NOMO-1 treated with DMSO at 0.1 percent for 48 hours (cell line): ENCODE results near the gene FRMPD3.
"Not testable (repeated sequence)": the region's sequence is repeated elsewhere in the genome, so short reads cannot be mapped to it uniquely, and the experiment has no call there.

ENCODE experiments used
- DNase-seq: peaks from one replicate; lab custom pipeline; 2025; ENCODE audit not compliant: unreplicated experiment; lab: John Stamatoyannopoulos, UW

The FRMPD3 gene

DNA sequence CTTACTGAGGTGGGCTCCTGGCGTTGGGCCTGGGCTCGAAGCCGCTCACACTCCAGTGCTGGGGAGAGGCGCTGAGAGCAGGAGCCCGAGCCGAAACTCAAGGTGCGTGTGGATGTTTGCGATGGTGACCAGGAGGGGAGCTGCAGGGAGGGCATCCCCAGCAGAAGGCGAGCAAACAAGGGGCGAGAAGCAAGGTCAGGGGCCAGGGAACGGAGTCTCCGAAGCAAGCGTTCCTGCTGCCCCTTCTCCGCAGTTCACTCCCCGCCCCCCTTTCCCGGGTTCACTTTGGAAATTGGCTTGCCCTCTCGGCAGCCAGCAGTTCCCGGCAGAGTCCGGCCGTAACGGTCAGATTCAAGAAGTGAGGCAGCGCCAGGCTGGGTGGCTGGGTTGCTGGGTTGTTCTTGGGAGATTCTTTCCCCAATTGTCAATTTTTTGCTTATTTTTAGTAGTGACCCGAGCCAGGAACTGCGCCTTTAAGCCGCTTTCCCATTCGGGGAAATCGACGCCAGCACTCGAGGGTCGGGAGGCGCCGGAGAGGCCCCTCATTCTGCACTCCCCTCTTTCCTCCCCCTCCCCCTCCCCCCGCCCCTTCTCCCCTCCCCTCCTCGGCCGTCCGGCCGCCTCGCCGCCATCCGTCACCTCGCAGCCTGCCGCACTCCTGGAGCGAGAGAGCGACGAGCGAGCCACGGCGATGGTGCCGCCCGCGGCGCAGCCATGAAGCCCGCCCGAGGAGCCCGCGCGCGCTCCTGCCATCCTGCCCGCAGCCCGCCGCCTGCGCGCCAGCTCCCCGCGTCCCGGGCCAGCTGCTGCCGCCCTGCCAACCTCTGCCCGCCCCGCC lies at the start of gene FRMPD3:
Gene FRMPD3 (plus strand): TSS at position 655 of the 838 bp plus-strand sequence. CDS start 76,937 bp downstream, outside the sequence.
- no peak for DNase-seq

DNA sequence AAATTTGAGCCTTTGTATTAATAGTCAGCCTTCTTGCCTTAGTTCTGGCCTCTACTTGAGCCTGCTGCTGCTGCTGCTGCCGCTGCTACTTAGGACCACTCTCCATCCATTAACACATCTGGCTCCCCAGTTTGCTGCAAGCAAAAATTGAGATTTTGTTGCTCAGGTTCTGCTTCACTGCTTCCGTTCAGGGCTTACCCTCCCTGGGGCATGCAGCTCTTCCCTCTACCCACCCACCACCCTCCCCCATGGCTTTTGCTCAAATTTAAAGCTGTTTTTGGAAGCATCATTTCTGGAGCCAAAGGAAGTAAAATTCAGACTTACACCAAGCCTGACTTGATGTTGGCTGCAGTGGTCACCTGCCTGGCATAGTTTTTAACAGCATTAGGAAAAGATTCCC lies 28.9 kb upstream of the FRMPD3 start:
- no peak for DNase-seq

DNA sequence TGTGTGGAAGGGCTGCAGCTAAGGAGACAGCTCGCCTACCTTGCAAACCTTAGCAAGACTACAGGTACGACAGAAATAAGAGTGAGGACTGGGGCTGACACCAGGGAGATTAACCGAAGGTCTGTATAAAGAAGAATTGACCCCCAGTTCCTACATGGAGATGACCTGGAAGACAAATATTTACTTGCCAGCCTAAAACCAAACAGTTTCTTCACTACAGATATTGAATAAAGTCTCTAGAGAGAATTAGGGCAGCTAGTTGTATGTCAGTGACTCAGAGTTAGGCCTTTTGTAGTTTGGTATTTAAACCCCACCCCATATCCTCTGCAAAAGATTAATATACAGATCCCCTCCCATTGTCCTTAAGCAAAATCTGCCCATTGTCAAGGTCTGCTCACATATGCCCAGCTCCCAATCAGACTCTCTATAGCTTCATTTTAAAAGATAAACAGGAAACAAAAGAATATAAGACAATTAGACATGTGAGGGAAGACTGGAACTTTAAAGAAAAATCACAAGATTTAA lies 28.1 kb upstream of the FRMPD3 start:
- no peak for DNase-seq

DNA sequence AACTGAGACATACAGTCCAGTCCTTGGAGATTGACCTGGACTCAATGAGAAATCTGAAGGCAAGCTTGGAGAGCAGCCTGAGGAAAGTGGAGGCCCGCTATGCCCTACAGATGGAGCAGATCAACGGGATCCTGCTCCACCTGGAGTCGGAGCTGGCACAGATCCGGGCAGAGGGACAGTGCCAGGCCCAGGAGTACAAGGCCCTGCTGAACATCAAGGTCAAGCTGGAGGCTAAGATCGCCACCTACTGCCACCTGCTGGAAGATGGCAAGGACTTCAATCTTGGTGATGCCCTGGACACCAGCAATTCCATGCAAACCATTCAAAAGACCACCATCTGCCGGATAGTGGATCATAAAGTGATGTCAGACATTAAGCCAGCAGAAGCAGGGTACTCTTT lies 20.4 kb upstream of the FRMPD3 start:
- DNase-seq = no peak

DNA sequence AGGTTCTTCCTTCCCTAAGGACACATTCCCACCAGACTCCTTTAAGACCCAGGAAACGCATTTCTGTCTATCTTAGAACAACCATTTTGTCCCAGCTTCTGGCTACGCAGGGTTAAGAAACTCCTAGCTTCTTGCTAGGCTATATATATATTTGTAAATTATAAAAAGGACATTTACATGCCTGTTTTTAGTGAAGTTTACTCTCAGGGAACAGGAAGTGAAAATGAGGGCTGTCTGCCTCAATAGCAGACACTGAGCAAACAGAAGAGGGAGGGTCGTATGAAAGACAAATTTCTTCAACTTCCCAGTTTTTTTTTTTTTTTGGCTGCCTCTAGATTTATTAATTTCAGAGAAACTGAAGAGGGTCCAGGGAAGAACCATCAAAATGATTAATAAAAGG lies 9.3 kb upstream of the FRMPD3 start:
- peak; percentile 15 for DNase-seq

DNA sequence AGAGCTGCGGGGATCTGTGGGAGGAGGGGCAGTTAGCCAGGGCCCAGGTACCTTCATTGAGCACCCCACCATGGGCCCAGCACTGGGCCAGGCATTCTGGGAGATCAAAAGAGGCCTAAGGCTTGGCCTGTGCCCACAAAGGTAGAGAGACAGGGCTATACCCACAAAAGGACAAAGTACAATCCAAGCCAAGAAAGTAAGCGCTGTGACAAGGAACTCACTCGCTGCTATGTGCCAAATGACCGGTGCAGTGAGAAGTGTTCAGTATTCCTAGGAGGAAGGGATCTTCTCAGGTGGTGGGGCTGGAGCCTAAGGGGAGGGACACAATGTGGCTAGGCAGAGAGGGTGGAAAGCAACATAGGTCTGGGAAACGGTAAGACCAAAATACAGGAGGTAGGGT lies 8.8 kb upstream of the FRMPD3 start:
- no peak for DNase-seq

DNA sequence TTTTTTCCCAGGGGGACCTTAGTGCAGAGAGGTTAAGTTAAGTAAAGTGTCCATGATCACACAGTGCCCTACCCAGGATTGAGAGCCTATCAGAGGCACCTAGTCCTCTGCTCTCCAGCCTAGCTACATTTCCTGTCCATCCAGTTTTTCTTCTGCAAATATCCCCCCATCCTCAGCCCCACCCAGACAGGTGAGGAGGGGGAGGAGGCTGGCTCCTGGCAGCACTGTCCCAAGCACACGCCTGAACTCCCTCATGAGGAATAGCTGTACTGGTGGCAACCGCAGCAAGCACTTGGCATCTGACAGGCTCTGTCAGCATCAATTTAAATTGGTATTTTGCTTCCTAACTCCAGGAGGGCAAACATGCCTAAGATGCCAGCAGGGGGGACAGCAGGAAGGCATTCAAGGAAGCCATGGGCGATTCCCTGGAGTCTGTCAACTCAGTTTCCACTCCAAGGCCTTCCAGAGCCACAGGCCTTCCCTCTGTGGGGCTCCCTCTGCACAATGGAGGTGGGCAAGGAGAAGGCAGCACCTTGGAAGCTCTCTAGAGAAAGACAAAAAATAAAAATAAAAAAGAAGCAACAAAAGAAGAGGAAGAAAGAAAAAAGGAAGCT lies 6.4 kb upstream of the FRMPD3 start:
- no peak for DNase-seq

DNA sequence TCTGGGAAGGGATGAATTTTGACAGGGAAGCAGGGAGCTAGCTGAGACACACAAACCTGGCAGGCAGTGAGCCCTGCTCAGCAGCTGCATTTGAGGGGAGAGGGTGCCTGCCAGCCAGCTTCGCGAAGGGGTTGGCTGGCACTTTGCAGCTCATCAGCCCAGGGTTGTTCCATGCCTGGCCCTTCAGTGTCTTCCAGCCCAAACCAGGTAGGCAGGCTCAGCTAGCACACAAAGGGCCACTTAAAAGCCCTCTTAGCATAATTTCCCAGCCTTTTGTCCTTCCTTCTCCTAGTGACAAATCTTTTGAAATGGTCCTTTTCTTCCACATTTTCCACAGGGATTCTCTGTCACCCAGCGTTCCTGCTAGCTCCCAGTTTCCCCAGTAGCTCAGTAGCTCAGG lies 4.3 kb upstream of the FRMPD3 start:
- DNase-seq = no peak

DNA sequence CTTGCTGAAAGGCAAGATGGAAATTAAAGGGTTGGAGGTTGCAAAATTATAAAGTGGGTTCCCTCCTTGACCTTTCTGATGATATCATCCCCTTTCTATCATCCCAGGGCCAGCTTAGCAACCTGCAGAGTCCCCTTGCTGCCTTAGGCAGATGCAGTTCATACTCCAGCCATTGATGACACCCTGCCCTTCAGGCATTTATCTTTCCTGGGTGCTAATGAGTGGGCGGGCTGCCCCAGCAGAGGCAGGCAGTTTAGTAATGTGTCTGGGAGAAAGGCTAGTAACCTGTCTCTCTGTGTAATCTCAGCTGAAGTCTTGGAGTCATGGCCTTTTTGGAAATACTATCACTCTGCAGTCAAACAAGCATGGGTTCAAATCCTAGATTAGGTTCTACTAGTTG lies 3.8 kb upstream of the FRMPD3 start:
- no peak for DNase-seq

DNA sequence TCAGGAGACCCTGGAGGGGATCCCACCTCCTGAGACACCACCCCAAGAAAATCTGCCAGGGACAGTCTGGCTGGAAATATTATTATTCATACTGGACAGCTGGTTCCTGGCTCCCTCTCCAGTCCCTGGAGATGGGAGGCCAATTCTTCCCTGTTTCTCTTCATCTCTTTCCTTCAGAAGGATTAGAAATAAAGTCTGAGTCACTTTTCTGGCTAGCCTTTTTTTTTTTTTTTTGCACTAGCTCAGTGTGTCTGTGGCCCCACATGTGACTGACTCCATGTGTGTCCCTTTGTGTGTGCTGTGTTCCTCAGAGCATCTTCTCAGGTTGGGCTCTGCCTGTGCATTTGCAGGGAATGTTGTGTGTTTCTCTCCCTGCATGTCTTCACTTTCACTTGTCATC lies 1.8 kb upstream of the FRMPD3 start:
- DNase-seq = no peak

DNA sequence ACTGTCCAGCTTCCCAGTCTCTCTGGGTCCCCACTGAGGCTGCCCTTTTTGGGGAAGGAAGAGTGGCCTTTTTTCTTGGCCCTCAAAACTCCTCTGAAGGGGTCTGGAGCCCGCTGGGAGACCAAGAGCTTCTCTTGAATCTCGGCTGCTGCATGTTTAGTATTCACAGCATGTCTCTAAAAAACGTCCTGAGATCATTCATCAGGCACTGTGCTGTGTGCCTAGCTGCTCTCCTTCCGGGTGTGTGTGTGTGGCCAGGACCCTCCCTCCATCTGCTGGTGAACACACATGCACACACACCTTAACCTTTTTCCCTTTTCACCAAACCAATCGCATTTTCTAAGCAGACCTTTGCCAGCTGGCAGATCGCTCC lies 841 bp upstream of the FRMPD3 start:
- no peak for DNase-seq

DNA sequence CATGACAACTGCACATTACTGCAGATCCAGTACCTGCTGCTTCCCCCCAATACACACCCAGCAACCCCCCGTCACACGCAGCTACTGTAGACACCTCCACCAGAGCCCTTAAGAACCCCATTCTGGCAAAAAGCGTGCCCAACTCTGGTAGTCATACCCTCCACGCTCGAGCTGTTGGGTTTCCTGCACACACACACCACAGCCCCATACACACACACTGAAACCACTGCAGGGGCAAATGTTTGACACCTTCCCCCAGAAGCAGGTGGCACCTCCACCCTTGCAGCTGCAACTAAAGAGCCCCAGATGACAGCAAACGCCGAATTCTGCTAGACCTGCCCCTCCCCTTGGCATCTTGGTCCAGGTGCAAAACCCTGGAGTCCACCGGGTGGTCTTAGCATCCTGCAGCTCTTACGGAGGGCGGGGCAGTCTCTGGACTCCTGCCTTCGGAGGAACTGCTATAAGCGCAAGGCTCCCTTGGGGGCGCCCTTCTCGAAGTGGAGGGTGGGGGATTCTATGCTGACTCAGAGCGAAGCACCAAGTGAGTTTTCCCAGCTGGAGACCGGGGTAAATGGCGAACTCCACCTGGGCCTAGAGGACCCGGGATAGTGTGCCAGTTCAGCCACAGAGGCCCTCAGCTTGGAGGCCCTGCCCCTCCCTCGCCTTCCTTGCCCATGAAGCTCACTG lies 1.5 kb downstream of the FRMPD3 start:
- DNase-seq = no peak

DNA sequence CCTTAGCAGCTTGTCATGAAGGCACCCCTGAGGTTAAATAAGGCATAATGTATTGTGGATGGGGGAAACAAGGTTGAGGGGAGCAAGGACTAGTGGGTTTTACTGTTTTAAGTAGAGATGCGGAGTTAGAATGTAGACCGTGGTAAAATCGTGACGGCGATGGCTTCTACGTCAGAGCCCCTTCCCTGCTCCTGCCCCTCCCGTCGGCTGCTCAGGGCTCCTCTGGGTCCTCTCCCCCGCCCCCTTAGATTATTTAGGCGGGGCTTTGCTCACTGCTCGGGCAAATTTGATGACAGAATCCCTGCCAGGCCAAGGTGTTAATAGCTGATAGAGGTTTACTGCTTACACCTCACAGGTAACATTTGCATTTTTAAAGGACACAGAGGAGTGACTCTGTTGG lies 2.3 kb downstream of the FRMPD3 start:
- no peak for DNase-seq

DNA sequence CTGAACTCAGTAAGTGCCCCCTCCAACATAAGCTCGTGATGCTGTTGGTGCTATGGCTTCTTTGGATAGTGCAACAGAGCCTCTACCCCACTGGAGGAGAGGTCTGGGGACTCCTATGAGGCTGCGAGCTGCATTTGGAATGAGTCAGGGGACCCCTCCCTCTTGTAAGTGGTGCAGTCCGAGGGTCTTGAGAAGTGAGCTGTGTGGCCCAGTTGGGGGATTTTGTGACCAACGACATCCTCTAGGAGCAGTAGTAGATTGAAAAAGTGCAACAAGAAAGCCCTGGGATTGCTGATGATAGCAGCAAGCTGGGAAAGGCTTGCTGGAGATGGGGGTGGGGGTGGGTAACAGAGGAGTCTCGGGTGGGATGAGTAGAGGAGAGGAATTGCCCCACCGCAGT lies 3.1 kb downstream of the FRMPD3 start:
- DNase-seq = no peak

DNA sequence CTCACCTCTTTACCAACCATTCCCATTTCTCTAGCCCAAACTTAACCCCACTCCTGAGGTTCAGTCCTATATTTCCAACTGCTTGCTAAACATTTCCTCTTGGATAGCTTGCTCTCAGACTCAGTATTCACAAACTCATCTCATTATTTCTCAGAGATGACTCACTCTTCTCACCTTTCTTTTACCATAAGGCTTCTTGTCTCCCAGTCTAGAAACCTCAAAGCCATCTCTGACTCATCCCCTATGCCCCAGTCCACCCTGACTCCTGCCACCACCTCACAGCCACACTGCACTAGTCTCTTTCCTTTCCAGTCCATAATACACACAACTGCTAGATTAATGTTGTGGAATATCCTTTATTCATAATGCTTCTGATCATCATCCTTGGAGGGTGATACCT lies 4.8 kb downstream of the FRMPD3 start:
- no peak for DNase-seq

DNA sequence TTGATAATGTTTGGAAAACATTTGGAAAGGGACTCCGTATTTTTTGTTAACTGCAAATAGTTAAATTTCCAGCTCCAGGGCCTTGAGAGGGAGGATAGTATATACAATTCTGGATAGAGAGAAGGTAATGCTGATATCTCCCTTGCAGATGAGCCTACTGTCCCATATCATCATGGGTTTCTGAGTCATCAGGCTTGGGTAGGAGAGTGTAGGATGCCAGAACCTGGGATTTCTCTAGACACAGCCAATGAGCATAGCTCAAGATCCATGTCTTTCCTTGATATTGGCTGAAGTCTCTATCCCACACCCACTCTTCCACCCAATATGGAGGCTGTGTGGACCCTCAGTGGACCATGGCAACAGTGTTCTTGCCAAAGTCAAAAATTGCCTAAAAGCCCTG lies 7.8 kb downstream of the FRMPD3 start:
- DNase-seq = no peak

DNA sequence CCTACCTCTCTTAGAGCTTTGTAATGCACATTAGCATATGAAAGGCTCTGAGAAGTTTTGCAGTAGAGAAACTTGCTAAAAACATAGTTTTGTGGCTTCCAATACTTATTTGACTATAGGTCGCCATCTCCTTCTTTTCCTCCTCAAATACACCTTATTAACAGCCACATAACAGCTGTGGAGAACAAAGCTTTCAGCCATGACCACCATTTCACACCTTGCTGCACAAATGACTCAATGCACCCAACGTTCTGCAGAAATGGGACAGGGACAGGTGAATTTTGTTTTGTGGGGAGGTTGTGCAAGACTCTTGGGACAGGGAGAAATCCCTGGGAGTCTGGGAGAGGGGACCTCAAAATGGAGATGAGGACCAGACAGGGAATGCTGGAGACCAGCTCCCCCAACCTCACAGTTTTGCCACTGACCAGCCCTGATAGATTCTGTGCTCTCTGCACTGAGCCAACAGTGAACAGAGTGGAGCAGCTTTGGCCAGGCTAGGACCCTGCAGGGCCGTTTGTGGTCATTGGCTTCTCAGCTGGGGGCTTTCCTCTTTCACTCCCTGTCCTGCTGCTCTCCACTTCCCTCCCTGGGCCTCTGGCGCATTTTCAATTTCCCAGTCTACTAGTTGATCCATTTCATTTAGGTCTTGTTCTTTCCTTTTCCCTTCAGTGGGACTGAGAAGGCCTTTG lies 16.6 kb downstream of the FRMPD3 start:
- DNase-seq = no peak

DNA sequence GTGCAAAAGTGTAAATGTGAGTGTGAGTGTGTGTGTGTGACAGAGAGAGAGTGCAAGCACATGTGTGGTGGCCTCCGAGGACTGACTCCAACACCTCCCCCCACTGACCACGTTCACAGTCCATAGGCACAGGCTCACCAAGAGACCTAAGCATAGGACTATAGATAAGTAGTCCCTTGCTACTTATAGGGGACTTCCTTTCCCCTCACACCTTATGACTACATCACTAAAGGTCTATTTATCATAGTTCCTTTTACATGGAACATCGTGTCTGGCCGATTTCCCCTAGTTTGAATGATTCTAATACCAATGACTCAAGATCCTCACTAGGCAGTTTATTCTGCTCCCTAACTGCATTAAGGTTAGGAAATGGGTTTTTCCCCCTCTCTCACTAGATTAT lies 17.8 kb downstream of the FRMPD3 start:
- no peak for DNase-seq

DNA sequence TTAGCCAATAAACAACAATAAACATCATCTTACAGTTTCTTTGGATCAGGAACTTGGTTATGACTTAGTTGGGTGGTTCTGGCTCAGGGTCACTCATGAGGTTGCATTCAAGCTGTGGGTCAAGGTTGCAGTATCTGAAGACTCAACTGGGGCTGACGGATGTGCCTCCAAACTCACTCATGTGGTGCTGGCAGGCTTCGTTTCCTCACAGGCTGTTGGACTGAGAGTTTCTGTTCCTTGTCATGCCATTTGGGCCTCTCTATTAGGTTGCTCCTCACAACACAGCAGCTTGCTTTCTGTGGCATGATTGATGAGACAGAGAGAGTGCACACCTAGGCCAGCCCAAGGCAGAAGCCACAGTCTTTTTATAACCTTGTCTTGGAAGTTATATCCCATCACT lies 20.7 kb downstream of the FRMPD3 start:
- no peak for DNase-seq

DNA sequence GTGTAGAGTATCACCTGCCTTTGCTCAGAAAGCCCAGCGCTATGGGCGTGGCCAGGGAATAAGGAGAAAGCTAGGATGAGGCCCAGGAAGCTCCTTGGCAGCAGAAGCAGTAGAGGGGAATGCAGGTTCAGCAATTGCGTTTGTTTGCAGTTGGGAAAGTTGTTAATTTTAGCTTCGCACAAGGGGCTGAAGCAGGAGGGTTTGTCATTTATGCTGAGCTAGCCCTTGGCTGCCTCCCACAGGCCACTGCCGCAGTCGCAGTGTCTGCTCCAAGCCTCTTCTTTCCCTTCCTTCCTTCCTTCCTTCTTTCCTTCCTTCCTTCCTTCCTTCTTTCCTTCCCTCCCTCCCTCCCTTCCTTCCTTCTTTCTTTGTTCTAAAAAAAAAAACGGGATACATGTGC lies 21.5 kb downstream of the FRMPD3 start:
- DNase-seq = no peak

DNA sequence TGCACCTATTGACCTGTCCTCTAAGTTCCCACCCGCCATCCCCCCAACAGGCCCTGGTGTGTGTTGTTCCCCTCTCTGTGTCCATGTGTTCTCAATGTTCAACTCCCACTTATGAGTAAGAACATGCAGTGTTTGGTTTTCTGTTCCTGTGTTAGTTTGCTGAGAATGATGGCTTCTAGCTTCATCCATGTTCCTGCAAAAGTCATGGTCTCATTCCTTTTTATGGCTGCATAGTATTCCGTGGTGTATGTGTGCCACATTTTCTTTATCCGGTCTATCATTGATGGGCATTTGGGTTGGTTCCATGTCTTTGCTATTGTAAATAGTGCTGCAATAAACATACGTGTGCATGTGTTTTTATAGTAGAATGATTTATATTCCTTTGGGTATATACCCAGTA lies 22.0 kb downstream of the FRMPD3 start:
- not testable (repeated sequence) for DNase-seq
